ENCODE data around the gene APCDD1L.

- no peak for TF ChIP-seq CTCF (IDR thresholded peaks at IDR 0.05)
- no peak for TF ChIP-seq POLR2A (IDR thresholded peaks at IDR 0.05)
- no peak for TF ChIP-seq POLR2AphosphoS5 (IDR thresholded peaks at IDR 0.05)
Measured at GRCh38 chr20:58523971-58524315, 8.7 kb upstream of the APCDD1L start.

Measured in breast epithelium (tissue), 3 donors.